ENCODE results near the gene CACNA1E.

DNA sequence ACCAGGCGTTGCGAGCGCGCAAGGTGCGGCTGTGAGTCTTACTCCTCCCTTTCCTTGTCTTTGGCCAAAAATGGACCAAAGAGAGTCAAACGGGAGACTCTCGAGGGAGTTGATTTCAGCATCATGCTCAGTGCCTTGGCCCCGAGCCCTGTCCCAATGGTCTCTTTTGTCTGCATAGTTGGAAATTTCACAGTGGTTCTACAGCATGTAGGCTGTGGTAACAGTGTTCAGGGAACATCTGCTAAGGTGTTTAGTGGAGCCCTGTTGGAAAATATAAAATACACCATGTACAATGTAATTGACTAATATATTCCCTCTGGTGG lies 2.7 kb downstream of the CACNA1E start:
- TF ChIP-seq RXRA (CRISPR knock-in tag; IDR thresholded peaks at IDR 0.05) = no peak
- TF ChIP-seq RAD51 (IDR thresholded peaks at IDR 0.05; ENCODE audit: borderline replicate concordance) = no peak
- no peak for TF ChIP-seq MEF2D (CRISPR knock-in tag; IDR thresholded peaks at IDR 0.05)
- TF ChIP-seq CHD2 (IDR thresholded peaks at IDR 0.05; ENCODE audit: low read depth, low read length) = no peak
- no peak for TF ChIP-seq SMAD1 (CRISPR knock-in tag; IDR thresholded peaks at IDR 0.05; ENCODE audit: borderline replicate concordance, low read depth)
- TF ChIP-seq ZKSCAN1 (IDR thresholded peaks at IDR 0.05; ENCODE audit: low read length) = no peak
- TF ChIP-seq MIER3 (CRISPR knock-in tag; IDR thresholded peaks at IDR 0.05; ENCODE audit: borderline replicate concordance) = no peak
- no peak for TF ChIP-seq SOX5 (CRISPR knock-in tag; IDR thresholded peaks at IDR 0.05; ENCODE audit: borderline replicate concordance)
- no peak for TF ChIP-seq ZBTB8A (CRISPR knock-in tag; IDR thresholded peaks at IDR 0.05; ENCODE audit: borderline replicate concordance, low read depth)

Measured in HepG2 (cell line).